Colonic mucosa (tissue), 4 donors: ENCODE results near the gene RHBG. TPM values are rescaled to one million over a fixed set of nuclear protein-coding genes. Genes with fewer than 3 reads are reported as not detected.

Experiments used
- DNase-seq: peaks from one replicate; pipeline ENCODE4 v3.0.0-alpha.2; 2020
- H3K27ac ChIP-seq: fragments of 200-600 bp; one replicate; pipeline ENCODE4 v1.8.0; 2021
- H3K27me3 ChIP-seq: fragments of 200-600 bp; one replicate; pipeline ENCODE4 v1.8.0; 2021
- H3K36me3 ChIP-seq: fragments of 200-600 bp; one replicate; pipeline ENCODE4 v1.8.0; 2021
- H3K4me1 ChIP-seq: fragments of 200-600 bp; one replicate; pipeline ENCODE4 v1.8.0; 2021; ENCODE audit warnings: mild to moderate bottlenecking
- H3K4me3 ChIP-seq: fragments of 200-600 bp; one replicate; pipeline ENCODE4 v1.8.0; 2021
- H3K9ac ChIP-seq, 2 donors: one replicate each; pipeline ENCODE4 v1.7.0; 2013; ENCODE audit warnings: control low read depth in 2 of 2, low read depth in 2 of 2, low read length in 2 of 2
- H3K9me3 ChIP-seq: fragments of 200-600 bp; one replicate; pipeline ENCODE4 v1.8.0; 2021
- CTCF ChIP-seq: fragments of 200-600 bp; IDR thresholded peaks from one replicate; pipeline ENCODE4 v1.8.0; 2022; ENCODE audit warnings: antibody characterized with exemption, mild to moderate bottlenecking
- intact Hi-C: fragments of 100-400 bp; cut with DNase I; formaldehyde crosslinking; loops from one replicate; pipeline ENCODE4 v1.14.1; 2022
- total RNA-seq, 2 donors: library from RNA; stranded (reverse); fragmentation: NEBNext Ultra II Directional in 1 of 2; extraction: Animal tissue kit (Norgen Biotek cat#: 25700) in 1 of 2; gene quantifications; one replicate each; pipeline ENCODE4 v1.2.1, GENCODE V29; 2021
- donor health status: healthy.
- donor health status: DM: no; HTN: no; CAD: no.
- donor health status: DM: no; HTN: no; CAD: no.

Gene RHBG
- total RNA-seq, 2 donors from 2014 or later, result 0.12 TPM; not detected in 1

GRCh38 chr1:156405670-156406069, 36.7 kb downstream of the RHBG start:
- intact Hi-C loops, result no loop called here
- no peaks in the 10 kb centered on the region for H3K9me3 ChIP-seq
- no peaks in the 10 kb centered on the region for H3K36me3 ChIP-seq
- H3K4me1 ChIP-seq, result no peaks in the 10 kb centered on the region
- no peak overlapping the region for H3K27ac ChIP-seq
- H3K9ac ChIP-seq, result no peak overlapping the region
- H3K27me3 ChIP-seq, result no peaks in the 10 kb centered on the region
- no peak for DNase-seq
- H3K4me3 ChIP-seq, result no peak overlapping the region
- no peak for TF ChIP-seq CTCF

- Histone ChIP-seq H3K4me3 (no peak overlapping the region), H3K36me3 (no peaks in the 10 kb centered on the region), H3K9ac (no peak overlapping the region), H3K27me3 (no peaks in the 10 kb centered on the region), H3K27ac (no peak overlapping the region), H3K9me3 (no peaks in the 10 kb centered on the region), H3K4me1 (no peaks in the 10 kb centered on the region)
- intact Hi-C loops, result no loop called here
- no peak for DNase-seq
- no peak for TF ChIP-seq CTCF
Observed at GRCh38 chr1:156406251-156406650, 37.2 kb downstream of the RHBG start.

- intact Hi-C loops, result no loop called here
- H3K27me3 ChIP-seq, result no peaks in the 10 kb centered on the region
Observed at GRCh38 chr1:156407344-156407743, 38.3 kb downstream of the RHBG start.

GRCh38 chr1:156407760-156408159, 38.7 kb downstream of the RHBG start:
- intact Hi-C loops, result no loop called here
- Histone ChIP-seq H3K9ac (no peak overlapping the region), H3K4me3 (no peak overlapping the region), H3K27me3 (no peaks in the 10 kb centered on the region), H3K36me3 (no peaks in the 10 kb centered on the region), H3K9me3 (no peaks in the 10 kb centered on the region), H3K27ac (no peak overlapping the region), H3K4me1 (no peaks in the 10 kb centered on the region)
- no peak for DNase-seq
- no peak for TF ChIP-seq CTCF

More at GRCh38 chr1:156407344-156407743, 38.3 kb downstream of the RHBG start:
- Histone ChIP-seq H3K4me1 (no peaks in the 10 kb centered on the region), H3K36me3 (no peaks in the 10 kb centered on the region), H3K9me3 (no peaks in the 10 kb centered on the region), H3K9ac (no peak overlapping the region), H3K27ac (no peak overlapping the region), H3K4me3 (no peak overlapping the region)
- no peak for DNase-seq
- no peak for TF ChIP-seq CTCF

- no peaks in the 10 kb centered on the region for H3K9me3 ChIP-seq
- intact Hi-C loops, result no loop called here
- no peak overlapping the region for H3K4me3 ChIP-seq
- DNase-seq, result no peak
- peaks cover 7% of the 10 kb centered on the region for H3K27me3 ChIP-seq
- TF ChIP-seq CTCF, result no peak
- no peaks in the 10 kb centered on the region for H3K4me1 ChIP-seq
- H3K36me3 ChIP-seq, result no peaks in the 10 kb centered on the region
- no peak overlapping the region for H3K27ac ChIP-seq
- H3K9ac ChIP-seq, result no peak overlapping the region
Observed at GRCh38 chr1:156409439-156409838, 40.4 kb downstream of the RHBG start.

- Histone ChIP-seq H3K27me3 (peaks cover 13% of the 10 kb centered on the region), H3K9me3 (no peaks in the 10 kb centered on the region), H3K4me3 (no peak overlapping the region), H3K9ac (no peak overlapping the region), H3K36me3 (no peaks in the 10 kb centered on the region), H3K4me1 (no peaks in the 10 kb centered on the region), H3K27ac (no peak overlapping the region)
- DNase-seq, result no peak
- TF ChIP-seq CTCF, result no peak
- intact Hi-C loops, result no loop called here
Observed at GRCh38 chr1:156410238-156410637, 41.2 kb downstream of the RHBG start.
